Liver (tissue), 9 donors: ENCODE measurements around the gene USP49. TPM values are rescaled to one million over a fixed set of nuclear protein-coding genes. Genes with fewer than 3 reads are reported as not detected.

Experiments
- DNase-seq: peaks from one replicate; pipeline ENCODE4 v3.0.0-alpha.2; 2017; ENCODE audit warnings: low spot score
- H3K27ac ChIP-seq, 2 donors: one replicate each; pipeline ENCODE4 v1.7.0; 2013; ENCODE audit warnings: inconsistent platforms in 2 of 2, low read length in 2 of 2, control low read depth in 1 of 2, low read depth in 1 of 2, mild to moderate bottlenecking in 1 of 2
- H3K27me3 ChIP-seq, 4 donors: one replicate each; pipeline versions ENCODE4 v1.6.1 to v1.7.0; 2013; ENCODE audit warnings: low read length in 3 of 4, inconsistent platforms in 1 of 4, mild to moderate bottlenecking in 1 of 4, moderate library complexity in 1 of 4; ENCODE audit not compliant: control insufficient read depth in 4 of 4, insufficient read depth in 4 of 4
- H3K36me3 ChIP-seq, 4 donors: one replicate each; pipeline versions ENCODE4 v1.6.1 to v1.7.0; 2013; ENCODE audit warnings: low read length in 3 of 4, mild to moderate bottlenecking in 3 of 4, low read depth in 1 of 4, moderate library complexity in 1 of 4; ENCODE audit not compliant: control insufficient read depth in 4 of 4, insufficient read depth in 3 of 4
- H3K4me1 ChIP-seq, 4 donors: one replicate each; pipeline versions ENCODE4 v1.6.1 to v1.7.0; 2013; ENCODE audit warnings: low read length in 3 of 4, mild to moderate bottlenecking in 3 of 4, moderate library complexity in 1 of 4; ENCODE audit not compliant: control insufficient read depth in 4 of 4, insufficient read depth in 4 of 4
- H3K4me3 ChIP-seq, 3 donors: one replicate each; pipeline versions ENCODE4 v1.6.1 to v1.7.0; 2013; ENCODE audit warnings: low read length in 3 of 3, control low read depth in 1 of 3, low read depth in 1 of 3, mild to moderate bottlenecking in 1 of 3
- H3K9ac ChIP-seq, 2 donors: one replicate each; pipeline ENCODE4 v1.7.0; 2013; ENCODE audit warnings: low read length in 2 of 2, mild to moderate bottlenecking in 2 of 2, moderate library complexity in 2 of 2, control low read depth in 1 of 2, low read depth in 1 of 2
- H3K9me3 ChIP-seq, 4 donors: one replicate each; pipeline versions ENCODE4 v1.6.1 to v1.7.0; 2013; ENCODE audit warnings: low read length in 3 of 4; ENCODE audit not compliant: control insufficient read depth in 4 of 4
- EGR1 ChIP-seq, 2 donors: IDR thresholded peaks; 2 replicates each; pipeline ENCODE4 v1.6.1; 2016 to 2018; ENCODE audit warnings: antibody characterized with exemption in 2 of 2, low read depth in 2 of 2
- FOXA1 ChIP-seq: IDR thresholded peaks from 2 replicates; pipeline ENCODE4 v1.6.1; 2016; ENCODE audit warnings: antibody characterized with exemption
- FOXA2 ChIP-seq: IDR thresholded peaks from 2 replicates; pipeline ENCODE4 v1.6.1; 2016; ENCODE audit warnings: antibody characterized with exemption
- GABPA ChIP-seq, 2 donors: IDR thresholded peaks in 1 of 2; conservative IDR thresholded peaks in 1 of 2; 2 replicates each; pipeline ENCODE4 v1.6.1; 2016; ENCODE audit warnings: antibody characterized with exemption in 2 of 2, mild to moderate bottlenecking in 1 of 2, moderate library complexity in 1 of 2
- HNF4A ChIP-seq, 2 donors: conservative IDR thresholded peaks; 2 replicates each; pipeline ENCODE4 v1.6.1; 2016; ENCODE audit warnings: antibody characterized with exemption in 2 of 2, mild to moderate bottlenecking in 2 of 2
- HNF4G ChIP-seq: IDR thresholded peaks from 2 replicates; pipeline ENCODE4 v1.6.1; 2016; ENCODE audit warnings: antibody characterized with exemption
- JUND ChIP-seq, 2 donors: IDR thresholded peaks; 2 replicates each; pipeline ENCODE4 v1.6.1; 2016; ENCODE audit warnings: antibody characterized with exemption in 2 of 2
- NR2F2 ChIP-seq: IDR thresholded peaks from 2 replicates; pipeline ENCODE4 v1.6.1; 2016; ENCODE audit warnings: antibody characterized with exemption
- RAD21 ChIP-seq, 2 donors: IDR thresholded peaks; 2 replicates each; pipeline ENCODE4 v1.6.1; 2016; ENCODE audit warnings: antibody characterized with exemption in 2 of 2, mild to moderate bottlenecking in 2 of 2
- RXRA ChIP-seq, 2 donors: IDR thresholded peaks; 2 replicates each; pipeline ENCODE4 v1.6.1; 2017 to 2018; ENCODE audit warnings: antibody characterized with exemption in 2 of 2, mild to moderate bottlenecking in 1 of 2
- SP1 ChIP-seq: IDR thresholded peaks from 2 replicates; pipeline ENCODE4 v1.6.1; 2018; ENCODE audit warnings: antibody characterized with exemption, mild to moderate bottlenecking
- TAF1 ChIP-seq: conservative IDR thresholded peaks from 2 replicates; pipeline ENCODE4 v1.6.1; 2016; ENCODE audit warnings: antibody characterized with exemption, mild to moderate bottlenecking
- YY1 ChIP-seq: IDR thresholded peaks from 2 replicates; pipeline ENCODE4 v1.6.1; 2016; ENCODE audit warnings: antibody characterized with exemption, mild to moderate bottlenecking
- WGBS: extraction: QIAGEN DNeasy Blood & Tissue Kit; methylation state at CpG from one replicate; pipeline ENCODE4 v1.1.7; 2013; 5-methylcytosine and 5-hydroxymethylcytosine counted together
- polyA plus RNA-seq, 2 donors: library from polyadenylated mRNA; stranded (reverse) in 1 of 2; unstranded in 1 of 2; fragments of 200-250 nt in 1 of 2; fragments of >200 nt in 1 of 2; fragmentation: Nextera tagmentation in 1 of 2; extraction: Ambion mirVana in 1 of 2; gene quantifications; one replicate each; pipeline versions ENCODE4 v1.2.1 to v1.2.3, GENCODE V29; 2013 to 2015
- total RNA-seq, 2 donors: library from RNA; depleted of rRNA; stranded (reverse); fragments of >200 nt; gene quantifications; one replicate each; pipeline ENCODE4 v1.2.3, GENCODE V29; 2014
- TF ChIP-seq, protein P1 (sequence below): IDR thresholded peaks from 2 replicates; pipeline ENCODE4 v1.6.1; 2016; ENCODE audit warnings: antibody characterized with exemption
- TF ChIP-seq, protein P2 (sequence below): IDR thresholded peaks from 2 replicates; pipeline ENCODE4 v1.6.1; 2016; ENCODE audit warnings: antibody characterized with exemption, mild to moderate bottlenecking
- TF ChIP-seq, protein P3 (sequence below): IDR thresholded peaks from 2 replicates; pipeline ENCODE4 v1.6.1; 2016; ENCODE audit warnings: antibody characterized with exemption
- TF ChIP-seq, protein P4 (sequence below): IDR thresholded peaks from 2 replicates; pipeline ENCODE4 v1.6.1; 2016; ENCODE audit warnings: antibody characterized with exemption
- TF ChIP-seq, protein P5 (sequence below): fragments of 150-350 bp; IDR thresholded peaks from 2 replicates; pipeline ENCODE4 v1.5.1; 2017; ENCODE audit warnings: improper control_type of control experiment, low read depth, low read length; ENCODE audit not compliant: missing input control
- donor health status: healthy.
- donor health status: healthy.
- donor health status: healthy.
- donor health status: healthy.
- donor health status: healthy.

Gene USP49
- total and polyA plus RNA-seq, 4 donors = 0.33 to 3.4 (median 1.1) TPM

DNA sequence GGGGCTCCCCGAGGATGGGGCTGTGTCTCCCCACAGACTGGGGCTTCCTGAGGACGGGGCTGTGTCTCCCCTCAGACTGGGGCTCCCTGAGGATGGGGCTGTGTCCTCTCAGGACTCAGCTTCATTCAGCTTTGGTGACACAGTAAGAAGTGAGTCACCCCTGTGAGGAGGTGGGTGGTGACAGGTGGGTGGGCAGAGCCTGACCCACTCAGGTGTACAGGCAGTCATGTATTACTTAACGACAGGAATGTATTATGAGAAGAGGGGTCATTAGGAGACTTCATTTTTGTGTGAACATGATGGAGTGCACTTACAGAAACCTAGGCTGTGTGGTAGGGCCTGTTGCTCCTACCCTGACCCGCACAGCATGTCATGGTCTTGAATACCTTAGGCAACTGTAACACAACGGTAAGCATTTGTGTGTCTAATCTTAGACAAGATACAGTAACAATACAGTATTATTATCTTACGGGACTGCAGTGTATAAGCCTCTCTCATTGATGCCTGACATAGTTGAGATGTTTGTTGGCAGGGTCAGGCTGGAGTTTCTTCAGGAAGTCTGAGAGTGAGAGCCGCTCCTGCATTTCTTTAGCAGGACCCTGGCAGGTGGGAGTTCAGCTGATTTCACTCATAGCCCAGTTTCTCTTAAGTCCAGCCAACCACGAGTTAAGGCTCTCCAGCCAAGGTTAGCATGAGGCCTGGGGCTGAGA lies 137.1 kb downstream of the USP49 start:
- no peak overlapping the region for H3K9ac ChIP-seq
- H3K27me3 ChIP-seq = no peaks in the 10 kb centered on the region
- no peaks in the 10 kb centered on the region for H3K9me3 ChIP-seq
- DNase-seq = no peak
- H3K27ac ChIP-seq = no peak overlapping the region
- TF ChIP-seq FOXA2 = no peak
- TF ChIP-seq RAD21 (IDR thresholded peaks at IDR 0.05) = no peak
- TF ChIP-seq TAF1 = no peak
- no peak for TF ChIP-seq NR2F2
- TF ChIP-seq GABPA (IDR thresholded peaks at IDR 0.05 in 1 of 2, conservative IDR thresholded peaks at IDR 0.05 in 1 of 2) = no peak
- no peak for TF ChIP-seq SP1
- TF ChIP-seq HNF4A (conservative IDR thresholded peaks at IDR 0.05) = no peak
- TF ChIP-seq JUND (IDR thresholded peaks at IDR 0.05) = no peak
- TF ChIP-seq FOXA1 = no peak
- TF ChIP-seq, protein P1, sequence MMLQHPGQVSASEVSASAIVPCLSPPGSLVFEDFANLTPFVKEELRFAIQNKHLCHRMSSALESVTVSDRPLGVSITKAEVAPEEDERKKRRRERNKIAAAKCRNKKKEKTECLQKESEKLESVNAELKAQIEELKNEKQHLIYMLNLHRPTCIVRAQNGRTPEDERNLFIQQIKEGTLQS = no peak
- H3K4me3 ChIP-seq = no peak overlapping the region
- no peaks in the 10 kb centered on the region for H3K4me1 ChIP-seq
- H3K36me3 ChIP-seq = no peaks in the 10 kb centered on the region
- 85% methylated on average over 8 of the region's 8 CpGs for WGBS

DNA sequence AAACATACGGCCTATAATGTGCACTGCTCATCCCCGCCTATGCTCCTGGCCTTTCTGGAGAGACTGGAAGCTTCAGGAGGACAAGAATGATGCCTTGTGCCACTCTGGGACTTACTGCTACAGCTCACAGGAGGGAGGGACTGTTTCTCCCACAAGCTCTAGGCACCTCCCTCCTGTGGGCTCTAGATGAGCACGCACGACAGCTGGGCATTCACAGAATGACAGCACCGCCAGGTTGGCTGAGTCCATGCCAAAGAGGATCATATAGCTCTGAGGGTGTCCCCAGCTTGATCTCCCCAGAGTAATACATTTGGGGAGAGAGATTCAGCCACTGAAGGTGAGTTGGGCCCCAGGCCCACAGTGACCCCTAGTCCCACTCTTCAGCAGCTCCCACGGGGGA lies 137.9 kb downstream of the USP49 start:
- Histone ChIP-seq H3K27ac (no peak overlapping the region), H3K36me3 (no peaks in the 10 kb centered on the region), H3K9me3 (no peaks in the 10 kb centered on the region), H3K4me1 (no peaks in the 10 kb centered on the region), H3K4me3 (no peak overlapping the region), H3K9ac (no peak overlapping the region), H3K27me3 (no peaks in the 10 kb centered on the region)
- 93% methylated on average over 6 of the region's 6 CpGs for WGBS
- TF ChIP-seq, protein P2, sequence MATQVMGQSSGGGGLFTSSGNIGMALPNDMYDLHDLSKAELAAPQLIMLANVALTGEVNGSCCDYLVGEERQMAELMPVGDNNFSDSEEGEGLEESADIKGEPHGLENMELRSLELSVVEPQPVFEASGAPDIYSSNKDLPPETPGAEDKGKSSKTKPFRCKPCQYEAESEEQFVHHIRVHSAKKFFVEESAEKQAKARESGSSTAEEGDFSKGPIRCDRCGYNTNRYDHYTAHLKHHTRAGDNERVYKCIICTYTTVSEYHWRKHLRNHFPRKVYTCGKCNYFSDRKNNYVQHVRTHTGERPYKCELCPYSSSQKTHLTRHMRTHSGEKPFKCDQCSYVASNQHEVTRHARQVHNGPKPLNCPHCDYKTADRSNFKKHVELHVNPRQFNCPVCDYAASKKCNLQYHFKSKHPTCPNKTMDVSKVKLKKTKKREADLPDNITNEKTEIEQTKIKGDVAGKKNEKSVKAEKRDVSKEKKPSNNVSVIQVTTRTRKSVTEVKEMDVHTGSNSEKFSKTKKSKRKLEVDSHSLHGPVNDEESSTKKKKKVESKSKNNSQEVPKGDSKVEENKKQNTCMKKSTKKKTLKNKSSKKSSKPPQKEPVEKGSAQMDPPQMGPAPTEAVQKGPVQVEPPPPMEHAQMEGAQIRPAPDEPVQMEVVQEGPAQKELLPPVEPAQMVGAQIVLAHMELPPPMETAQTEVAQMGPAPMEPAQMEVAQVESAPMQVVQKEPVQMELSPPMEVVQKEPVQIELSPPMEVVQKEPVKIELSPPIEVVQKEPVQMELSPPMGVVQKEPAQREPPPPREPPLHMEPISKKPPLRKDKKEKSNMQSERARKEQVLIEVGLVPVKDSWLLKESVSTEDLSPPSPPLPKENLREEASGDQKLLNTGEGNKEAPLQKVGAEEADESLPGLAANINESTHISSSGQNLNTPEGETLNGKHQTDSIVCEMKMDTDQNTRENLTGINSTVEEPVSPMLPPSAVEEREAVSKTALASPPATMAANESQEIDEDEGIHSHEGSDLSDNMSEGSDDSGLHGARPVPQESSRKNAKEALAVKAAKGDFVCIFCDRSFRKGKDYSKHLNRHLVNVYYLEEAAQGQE = no peak
- no peak for TF ChIP-seq RAD21 (IDR thresholded peaks at IDR 0.05)
- no peak for TF ChIP-seq HNF4G
- TF ChIP-seq RXRA (IDR thresholded peaks at IDR 0.05) = no peak
- no peak for TF ChIP-seq FOXA1
- no peak for TF ChIP-seq NR2F2
- no peak for TF ChIP-seq JUND (IDR thresholded peaks at IDR 0.05)
- TF ChIP-seq, protein P1 = no peak
- TF ChIP-seq, protein P3, sequence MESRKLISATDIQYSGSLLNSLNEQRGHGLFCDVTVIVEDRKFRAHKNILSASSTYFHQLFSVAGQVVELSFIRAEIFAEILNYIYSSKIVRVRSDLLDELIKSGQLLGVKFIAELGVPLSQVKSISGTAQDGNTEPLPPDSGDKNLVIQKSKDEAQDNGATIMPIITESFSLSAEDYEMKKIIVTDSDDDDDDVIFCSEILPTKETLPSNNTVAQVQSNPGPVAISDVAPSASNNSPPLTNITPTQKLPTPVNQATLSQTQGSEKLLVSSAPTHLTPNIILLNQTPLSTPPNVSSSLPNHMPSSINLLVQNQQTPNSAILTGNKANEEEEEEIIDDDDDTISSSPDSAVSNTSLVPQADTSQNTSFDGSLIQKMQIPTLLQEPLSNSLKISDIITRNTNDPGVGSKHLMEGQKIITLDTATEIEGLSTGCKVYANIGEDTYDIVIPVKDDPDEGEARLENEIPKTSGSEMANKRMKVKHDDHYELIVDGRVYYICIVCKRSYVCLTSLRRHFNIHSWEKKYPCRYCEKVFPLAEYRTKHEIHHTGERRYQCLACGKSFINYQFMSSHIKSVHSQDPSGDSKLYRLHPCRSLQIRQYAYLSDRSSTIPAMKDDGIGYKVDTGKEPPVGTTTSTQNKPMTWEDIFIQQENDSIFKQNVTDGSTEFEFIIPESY = no peak
- TF ChIP-seq EGR1 (IDR thresholded peaks at IDR 0.05; ENCODE audit: low read depth in 2 of 2) = no peak
- TF ChIP-seq, protein P4, sequence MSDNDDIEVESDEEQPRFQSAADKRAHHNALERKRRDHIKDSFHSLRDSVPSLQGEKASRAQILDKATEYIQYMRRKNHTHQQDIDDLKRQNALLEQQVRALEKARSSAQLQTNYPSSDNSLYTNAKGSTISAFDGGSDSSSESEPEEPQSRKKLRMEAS = no peak
- TF ChIP-seq YY1 = no peak
- TF ChIP-seq TAF1 = no peak
- TF ChIP-seq SP1 = no peak
- no peak for TF ChIP-seq FOXA2
- TF ChIP-seq GABPA (IDR thresholded peaks at IDR 0.05 in 1 of 2, conservative IDR thresholded peaks at IDR 0.05 in 1 of 2) = no peak
- no peak for TF ChIP-seq HNF4A (conservative IDR thresholded peaks at IDR 0.05)
- TF ChIP-seq, protein P5, sequence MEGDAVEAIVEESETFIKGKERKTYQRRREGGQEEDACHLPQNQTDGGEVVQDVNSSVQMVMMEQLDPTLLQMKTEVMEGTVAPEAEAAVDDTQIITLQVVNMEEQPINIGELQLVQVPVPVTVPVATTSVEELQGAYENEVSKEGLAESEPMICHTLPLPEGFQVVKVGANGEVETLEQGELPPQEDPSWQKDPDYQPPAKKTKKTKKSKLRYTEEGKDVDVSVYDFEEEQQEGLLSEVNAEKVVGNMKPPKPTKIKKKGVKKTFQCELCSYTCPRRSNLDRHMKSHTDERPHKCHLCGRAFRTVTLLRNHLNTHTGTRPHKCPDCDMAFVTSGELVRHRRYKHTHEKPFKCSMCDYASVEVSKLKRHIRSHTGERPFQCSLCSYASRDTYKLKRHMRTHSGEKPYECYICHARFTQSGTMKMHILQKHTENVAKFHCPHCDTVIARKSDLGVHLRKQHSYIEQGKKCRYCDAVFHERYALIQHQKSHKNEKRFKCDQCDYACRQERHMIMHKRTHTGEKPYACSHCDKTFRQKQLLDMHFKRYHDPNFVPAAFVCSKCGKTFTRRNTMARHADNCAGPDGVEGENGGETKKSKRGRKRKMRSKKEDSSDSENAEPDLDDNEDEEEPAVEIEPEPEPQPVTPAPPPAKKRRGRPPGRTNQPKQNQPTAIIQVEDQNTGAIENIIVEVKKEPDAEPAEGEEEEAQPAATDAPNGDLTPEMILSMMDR = no peak
- no peak for DNase-seq
